Caco-2 (cell line): Measurements from ENCODE around the gene NEUROD4. TPM values are rescaled to one million over a fixed set of nuclear protein-coding genes. Genes with fewer than 3 reads are reported as not detected.

ENCODE experiments used
- BruUV-seq: library from RNA; stranded (reverse); fragments of 400-500 nt; replicated peaks from 2 replicates; lab custom pipeline; 2021; lab: Mats Ljungman, UMichigan
- CTCF ChIA-PET: fragments of 300-600 bp; sonication (Branson Sonifier 250); formaldehyde crosslinking; loops from one replicate; lab custom pipeline; 2022; ENCODE audit warnings: antibody characterized with exemption; lab: Charles Lee
- POLR2A ChIA-PET: fragments of 300-600 bp; sonication (Branson Sonifier 250); formaldehyde crosslinking; loops from one replicate; lab custom pipeline; 2022; ENCODE audit warnings: antibody characterized with exemption; lab: Charles Lee
- DNase-seq, 2 experiments: peaks; one replicate each; pipeline versions ENCODE4 v3.0.0 to v3.0.0-alpha.2; 2020 to 2022
- H3K27me3 ChIP-seq: replicated peaks from 2 replicates; pipeline ENCODE4 v1.6.0; 2011; ENCODE audit warnings: low read length; ENCODE audit not compliant: control insufficient read depth, insufficient read depth
- H3K36me3 ChIP-seq: 2 replicates; pipeline ENCODE4 v1.5.1; 2011; ENCODE audit warnings: low read length; ENCODE audit not compliant: control insufficient read depth, insufficient read depth
- H3K4me1 ChIP-seq: fragments of 250-450 bp; sonication (Bioruptor Pico); 2 replicates; pipeline ENCODE4 v1.5.1; 2020; ENCODE audit warnings: mild to moderate bottlenecking
- H3K4me3 ChIP-seq: 2 replicates; pipeline ENCODE4 v1.5.1; 2011; ENCODE audit warnings: low read depth, mild to moderate bottlenecking, control low read depth, low read length
- H3K9me3 ChIP-seq: fragments of 250-450 bp; sonication (Bioruptor Pico); 2 replicates; pipeline ENCODE4 v1.5.1; 2020; ENCODE audit warnings: mild to moderate bottlenecking, moderate library complexity
- H3K27ac Mint-ChIP-seq: one replicate; pipeline ENCODE4 v1.8.0; 2022; ENCODE audit warnings: mixed read lengths; ENCODE audit not compliant: unreplicated experiment
- H3K27me3 Mint-ChIP-seq: one replicate; pipeline ENCODE4 v1.8.0; 2022; ENCODE audit warnings: mixed read lengths; ENCODE audit not compliant: insufficient read depth, unreplicated experiment
- H3K36me3 Mint-ChIP-seq: one replicate; pipeline ENCODE4 v1.8.0; 2022; ENCODE audit warnings: mild to moderate bottlenecking, mixed read lengths; ENCODE audit not compliant: insufficient read depth, unreplicated experiment
- H3K4me1 Mint-ChIP-seq: one replicate; pipeline ENCODE4 v1.8.0; 2022; ENCODE audit warnings: low read depth, mixed read lengths; ENCODE audit not compliant: unreplicated experiment
- H3K4me3 Mint-ChIP-seq: one replicate; pipeline ENCODE4 v1.8.0; 2022; ENCODE audit warnings: mild to moderate bottlenecking, moderate library complexity, mixed read lengths; ENCODE audit not compliant: unreplicated experiment
- H3K9me3 Mint-ChIP-seq: one replicate; pipeline ENCODE4 v1.8.0; 2022; ENCODE audit warnings: mixed read lengths; ENCODE audit not compliant: unreplicated experiment
- intact Hi-C: fragments of 100-400 bp; cut with micrococcal nuclease; formaldehyde crosslinking; loops from one replicate; pipeline ENCODE4 v1.10.0; 2022; ENCODE audit not compliant: unreplicated experiment
- total RNA-seq: library from RNA; stranded (reverse); gene quantifications from 2 replicates; pipeline ENCODE4 v1.2.3, GENCODE V29; 2022
- TF ChIP-seq, protein P1 (sequence below), 2 experiments: fragments of 200-600 bp in 1 of 2; IDR thresholded peaks; 1 replicate in 1 of 2; 2 replicates in 1 of 2; pipeline versions ENCODE4 v1.5.1 to v1.8.0; 2011 to 2022; ENCODE audit warnings: antibody characterized with exemption in 1 of 2, control low read depth in 1 of 2, inconsistent platforms in 1 of 2, low read depth in 1 of 2, low read length in 1 of 2, mild to moderate bottlenecking in 1 of 2, moderate library complexity in 1 of 2; ENCODE audit not compliant: insufficient read depth in 1 of 2, severe bottlenecking in 1 of 2, unreplicated experiment in 1 of 2

Gene NEUROD4
- total RNA-seq, 1 experiment from 2014 or later = not detected

DNA sequence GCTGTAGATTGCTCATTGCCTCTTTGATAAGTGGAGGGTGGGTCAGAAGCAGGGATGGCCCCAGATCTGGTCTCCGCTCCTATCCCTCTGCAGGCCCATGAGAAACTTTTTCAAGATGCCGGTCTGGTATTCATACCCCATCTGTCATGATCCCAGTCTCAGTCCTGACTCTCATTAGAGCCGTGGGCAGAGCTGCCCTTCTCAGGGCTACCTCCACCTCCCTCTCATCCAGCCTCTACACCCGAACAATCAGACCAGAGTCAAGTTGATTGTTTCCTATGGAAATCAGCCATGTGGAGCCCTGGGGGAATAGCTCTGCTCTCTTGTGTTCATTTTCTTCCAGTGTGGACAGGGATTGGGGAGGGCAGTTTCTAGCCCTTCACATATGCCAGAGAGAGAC lies 45.8 kb downstream of the NEUROD4 start:
- H3K27me3 ChIP-seq = no peaks in the 10 kb centered on the region
- no peaks in the 10 kb centered on the region for H3K4me1 Mint-ChIP-seq
- H3K36me3 ChIP-seq = no peaks in the 10 kb centered on the region
- peaks cover 13% of the 10 kb centered on the region for H3K27me3 Mint-ChIP-seq
- TF ChIP-seq, protein P1, sequence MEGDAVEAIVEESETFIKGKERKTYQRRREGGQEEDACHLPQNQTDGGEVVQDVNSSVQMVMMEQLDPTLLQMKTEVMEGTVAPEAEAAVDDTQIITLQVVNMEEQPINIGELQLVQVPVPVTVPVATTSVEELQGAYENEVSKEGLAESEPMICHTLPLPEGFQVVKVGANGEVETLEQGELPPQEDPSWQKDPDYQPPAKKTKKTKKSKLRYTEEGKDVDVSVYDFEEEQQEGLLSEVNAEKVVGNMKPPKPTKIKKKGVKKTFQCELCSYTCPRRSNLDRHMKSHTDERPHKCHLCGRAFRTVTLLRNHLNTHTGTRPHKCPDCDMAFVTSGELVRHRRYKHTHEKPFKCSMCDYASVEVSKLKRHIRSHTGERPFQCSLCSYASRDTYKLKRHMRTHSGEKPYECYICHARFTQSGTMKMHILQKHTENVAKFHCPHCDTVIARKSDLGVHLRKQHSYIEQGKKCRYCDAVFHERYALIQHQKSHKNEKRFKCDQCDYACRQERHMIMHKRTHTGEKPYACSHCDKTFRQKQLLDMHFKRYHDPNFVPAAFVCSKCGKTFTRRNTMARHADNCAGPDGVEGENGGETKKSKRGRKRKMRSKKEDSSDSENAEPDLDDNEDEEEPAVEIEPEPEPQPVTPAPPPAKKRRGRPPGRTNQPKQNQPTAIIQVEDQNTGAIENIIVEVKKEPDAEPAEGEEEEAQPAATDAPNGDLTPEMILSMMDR (IDR thresholded peaks at IDR 0.05; ENCODE audit: insufficient read depth in 1 of 2, low read depth in 1 of 2, low read length in 1 of 2, severe bottlenecking in 1 of 2, unreplicated experiment in 1 of 2) = no peak
- H3K4me3 Mint-ChIP-seq = no peak overlapping the region
- ChIA-PET POLR2A (no interaction called here), CTCF (no interaction called here)
- intact Hi-C loops = no loop called here
- no peak overlapping the region for H3K27ac Mint-ChIP-seq
- BruUV-seq = no TSS peak
- no peaks in the 10 kb centered on the region for H3K4me1 ChIP-seq
- H3K9me3 Mint-ChIP-seq = no peaks in the 10 kb centered on the region
- H3K4me3 ChIP-seq = no peak overlapping the region
- H3K9me3 ChIP-seq = no peaks in the 10 kb centered on the region
- H3K36me3 Mint-ChIP-seq = no peaks in the 10 kb centered on the region
- no peak for DNase-seq

DNA sequence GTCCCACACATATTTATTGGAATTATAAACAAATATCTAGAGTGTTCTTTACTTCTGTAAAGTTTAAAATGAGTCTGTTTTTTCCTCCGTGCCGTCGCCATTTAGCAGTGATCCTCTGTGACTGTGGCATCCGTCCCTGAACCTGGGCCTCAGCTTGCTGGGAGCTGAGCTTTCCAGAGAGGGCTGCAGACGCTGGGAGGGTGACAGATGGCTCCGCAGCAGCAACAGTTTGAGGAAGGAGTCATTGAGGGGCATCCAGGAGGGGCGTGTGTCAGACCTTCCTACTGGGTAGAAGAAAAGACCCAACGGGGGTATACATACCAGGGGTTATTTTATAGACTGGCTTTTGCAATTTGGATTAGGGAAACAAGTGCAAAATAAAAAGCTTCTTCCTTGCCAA lies 47.9 kb downstream of the NEUROD4 start:
- CTCF ChIA-PET = interaction anchor here (0.8 to 2.1 kb wide), 5 partner anchors 72 to 365 kb away, joined by 3 to 30 read pairs (median 4); no protein-coding TSS in a partner anchor
- intact Hi-C loops = loop anchor here (1.0 kb wide), 1 partner anchor 74 kb away; no protein-coding TSS in a partner anchor

DNA sequence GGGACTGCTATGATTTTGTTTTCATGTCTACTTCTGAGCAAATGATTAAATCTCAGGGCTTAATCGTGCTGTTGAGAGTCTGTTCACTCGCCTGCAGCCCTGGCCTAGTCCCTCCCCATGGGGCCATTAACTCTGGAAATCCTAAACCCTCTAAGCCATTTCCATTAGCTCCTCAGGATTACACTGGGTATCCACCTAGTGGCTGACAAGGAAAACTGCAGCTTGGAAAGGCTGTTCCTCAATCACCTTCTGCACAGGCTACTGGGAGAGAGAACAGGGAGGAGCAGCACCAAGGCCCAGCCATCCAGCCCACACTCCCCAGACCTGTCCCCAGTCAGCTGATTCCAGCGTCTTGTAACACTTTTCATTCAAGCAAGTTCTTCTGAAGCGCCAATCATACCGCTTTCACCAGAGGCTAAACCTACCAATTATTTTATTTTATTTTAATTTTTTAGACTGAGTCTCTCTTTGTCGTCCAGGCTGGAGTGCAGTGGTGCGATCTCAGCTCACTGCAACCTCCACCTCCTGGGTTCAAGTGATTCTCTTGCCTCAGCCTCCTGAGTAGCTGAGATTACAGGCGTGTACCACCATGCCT lies 48.7 kb downstream of the NEUROD4 start:
- H3K27me3 Mint-ChIP-seq = peaks cover 12% of the 10 kb centered on the region
- no TSS peak for BruUV-seq
- no peaks in the 10 kb centered on the region for H3K36me3 ChIP-seq
- H3K27me3 ChIP-seq = no peaks in the 10 kb centered on the region
- no peak overlapping the region for H3K4me3 Mint-ChIP-seq
- peak; percentile 49 for DNase-seq
- no peaks in the 10 kb centered on the region for H3K9me3 ChIP-seq
- H3K4me3 ChIP-seq = no peak overlapping the region
- ChIA-PET POLR2A (no interaction called here), CTCF (interaction anchor here (0.8 to 2.1 kb wide), 6 partner anchors 37 to 366 kb away, joined by 3 to 30 read pairs (median 4); no protein-coding TSS in a partner anchor)
- no peaks in the 10 kb centered on the region for H3K4me1 ChIP-seq
- no peaks in the 10 kb centered on the region for H3K4me1 Mint-ChIP-seq
- intact Hi-C loops = loop anchor here (1.0 kb wide), 1 partner anchor 75 kb away; no protein-coding TSS in a partner anchor
- no peak overlapping the region for H3K27ac Mint-ChIP-seq
- H3K36me3 Mint-ChIP-seq = no peaks in the 10 kb centered on the region
- no peaks in the 10 kb centered on the region for H3K9me3 Mint-ChIP-seq
- TF ChIP-seq, protein P1 (IDR thresholded peaks at IDR 0.05; ENCODE audit: insufficient read depth in 1 of 2, low read depth in 1 of 2, low read length in 1 of 2, severe bottlenecking in 1 of 2, unreplicated experiment in 1 of 2) = peak; percentile 61 to 70

More for the DNA sequence above, 47.9 kb downstream of the NEUROD4 start:
- peaks cover 13% of the 10 kb centered on the region for H3K27me3 Mint-ChIP-seq
- H3K27me3 ChIP-seq = no peaks in the 10 kb centered on the region
- no peak overlapping the region for H3K27ac Mint-ChIP-seq
- no peaks in the 10 kb centered on the region for H3K4me1 Mint-ChIP-seq
- H3K4me3 ChIP-seq = no peak overlapping the region
- no peak for DNase-seq
- no peaks in the 10 kb centered on the region for H3K9me3 ChIP-seq
- TF ChIP-seq, protein P1 (IDR thresholded peaks at IDR 0.05; ENCODE audit: insufficient read depth in 1 of 2, low read depth in 1 of 2, low read length in 1 of 2, severe bottlenecking in 1 of 2, unreplicated experiment in 1 of 2) = no peak
- no peaks in the 10 kb centered on the region for H3K9me3 Mint-ChIP-seq
- no peak overlapping the region for H3K4me3 Mint-ChIP-seq
- H3K36me3 Mint-ChIP-seq = no peaks in the 10 kb centered on the region
- no peaks in the 10 kb centered on the region for H3K4me1 ChIP-seq
- no TSS peak for BruUV-seq
- POLR2A ChIA-PET = no interaction called here
- no peaks in the 10 kb centered on the region for H3K36me3 ChIP-seq
